Measurements from ENCODE around the gene TMEM30B.
A peak's percentile ranks its signal among the peaks of the same experiment; 100 is the strongest.

- TF ChIP-seq CTCF (IDR thresholded peaks at IDR 0.05; ENCODE audit: control extremely low read depth in 1 of 3, insufficient read depth in 1 of 3, low read depth in 1 of 3, low read length in 3 of 3): no peak
- TF ChIP-seq SUZ12 (IDR thresholded peaks at IDR 0.05; ENCODE audit: low read length): no peak
- TF ChIP-seq SIN3A (conservative IDR thresholded peaks at IDR 0.05 in 1 of 2, IDR thresholded peaks at IDR 0.05 in 1 of 2; ENCODE audit: low read depth in 1 of 2, low read length in 2 of 2): no peak
- no peak for TF ChIP-seq GABPA (IDR thresholded peaks at IDR 0.05; ENCODE audit: borderline replicate concordance, insufficient read depth, low read length)
- no peak for TF ChIP-seq RFX5 (IDR thresholded peaks at IDR 0.05; ENCODE audit: borderline replicate concordance, low read depth, low read length)
- peak in 1 of 2 experiments; percentile 33; a peak in 1 of 3 replicates for TF ChIP-seq EP300 (IDR thresholded peaks at IDR 0.05; ENCODE audit: borderline replicate concordance in 1 of 2, low read depth in 2 of 2, low read length in 2 of 2)
- TF ChIP-seq EZH2 (IDR thresholded peaks at IDR 0.05; ENCODE audit: low read depth, low read length, severe bottlenecking): no peak
- TF ChIP-seq RAD21 (IDR thresholded peaks at IDR 0.05 in 1 of 2, conservative IDR thresholded peaks at IDR 0.05 in 1 of 2; ENCODE audit: low read depth in 2 of 2, low read length in 2 of 2): no peak
- no peak for TF ChIP-seq YY1 (IDR thresholded peaks at IDR 0.05; ENCODE audit: low read depth, low read length)
- TF ChIP-seq ZNF274 (IDR thresholded peaks at IDR 0.05; ENCODE audit: borderline replicate concordance, extremely low read depth, low read length): no peak
- TF ChIP-seq POLR2A (IDR thresholded peaks at IDR 0.05; ENCODE audit: control extremely low read depth in 1 of 2, low read depth in 2 of 2, low read length in 2 of 2): no peak
- TF ChIP-seq USF2 (IDR thresholded peaks at IDR 0.05; ENCODE audit: low read length): no peak
- no peak for TF ChIP-seq KDM1A (IDR thresholded peaks at IDR 0.05; ENCODE audit: borderline replicate concordance, low read length)
These were observed 19.6 kb upstream of the TMEM30B start for GRCh38 chr14:61300754-61301153.

All from H1 (cell line).